ENCODE measurements around the gene AP1S2.

The AP1S2 gene

GRCh38 chrX:15841853-15842516, 12.6 kb downstream of the AP1S2 start:
- no peaks in the 10 kb centered on the region for H3K9me3 ChIP-seq (ENCODE audit: low read length)
- TF ChIP-seq EZH2 (IDR thresholded peaks at IDR 0.05; ENCODE audit: borderline replicate concordance, low read length) = no peak
- TF ChIP-seq CTCF (IDR thresholded peaks at IDR 0.05; ENCODE audit: low read length) = no peak
- no peak overlapping the region for H2AFZ ChIP-seq (ENCODE audit: low read length)
- H3K27me3 ChIP-seq (ENCODE audit: insufficient read depth, low read length) = no peaks in the 10 kb centered on the region
- no peak overlapping the region for H3K27ac ChIP-seq (ENCODE audit: low read depth, low read length, poor library complexity, severe bottlenecking)
- H3K9ac ChIP-seq (ENCODE audit: low read length) = no peak overlapping the region
- no peaks in the 10 kb centered on the region for H3K9me2 ChIP-seq (ENCODE audit: low read depth, low read length)
- H3K4me3 ChIP-seq (ENCODE audit: low read depth, low read length, poor library complexity, severe bottlenecking) = no peak overlapping the region
- no peaks in the 10 kb centered on the region for H3K4me1 ChIP-seq (ENCODE audit: insufficient read depth, low read length, severe bottlenecking)
- H3F3A ChIP-seq (ENCODE audit: insufficient read depth, low read length) = no peaks in the 10 kb centered on the region
- H3K4me2 ChIP-seq (ENCODE audit: low read length) = no peak overlapping the region
- H4K20me1 ChIP-seq (ENCODE audit: insufficient read depth, low read length) = no peaks in the 10 kb centered on the region
- H3K79me2 ChIP-seq (ENCODE audit: insufficient read depth, low read length) = no peaks in the 10 kb centered on the region
- H3K36me3 ChIP-seq (ENCODE audit: insufficient read depth, low read length) = peaks cover 50% of the 10 kb centered on the region

GRCh38 chrX:15838017-15838416, 16.6 kb downstream of the AP1S2 start:
- TF ChIP-seq EZH2 (IDR thresholded peaks at IDR 0.05; ENCODE audit: borderline replicate concordance, low read length) (no peak), CTCF (IDR thresholded peaks at IDR 0.05; ENCODE audit: low read length) (no peak)
- H3K9me2 ChIP-seq (ENCODE audit: low read depth, low read length) = no peaks in the 10 kb centered on the region
- no peak overlapping the region for H3K27ac ChIP-seq (ENCODE audit: low read depth, low read length, poor library complexity, severe bottlenecking)
- H2AFZ ChIP-seq (ENCODE audit: low read length) = no peak overlapping the region
- no peaks in the 10 kb centered on the region for H3K4me1 ChIP-seq (ENCODE audit: insufficient read depth, low read length, severe bottlenecking)
- no peaks in the 10 kb centered on the region for H3K79me2 ChIP-seq (ENCODE audit: insufficient read depth, low read length)
- H3K9ac ChIP-seq (ENCODE audit: low read length) = no peak overlapping the region
- H3K27me3 ChIP-seq (ENCODE audit: insufficient read depth, low read length) = no peaks in the 10 kb centered on the region
- peaks cover 32% of the 10 kb centered on the region for H3K36me3 ChIP-seq (ENCODE audit: insufficient read depth, low read length)
- H3K4me3 ChIP-seq (ENCODE audit: low read depth, low read length, poor library complexity, severe bottlenecking) = no peak overlapping the region
- no peaks in the 10 kb centered on the region for H4K20me1 ChIP-seq (ENCODE audit: insufficient read depth, low read length)
- H3K9me3 ChIP-seq (ENCODE audit: low read length) = no peaks in the 10 kb centered on the region
- no peaks in the 10 kb centered on the region for H3F3A ChIP-seq (ENCODE audit: insufficient read depth, low read length)
- no peak overlapping the region for H3K4me2 ChIP-seq (ENCODE audit: low read length)

GRCh38 chrX:15834827-15835595, 19.6 kb downstream of the AP1S2 start:
- H3K4me2 ChIP-seq (ENCODE audit: low read length) = no peak overlapping the region
- H3K9me3 ChIP-seq (ENCODE audit: low read length) = no peaks in the 10 kb centered on the region
- no peak for TF ChIP-seq EZH2 (IDR thresholded peaks at IDR 0.05; ENCODE audit: borderline replicate concordance, low read length)
- no peak for TF ChIP-seq CTCF (IDR thresholded peaks at IDR 0.05; ENCODE audit: low read length)
- H2AFZ ChIP-seq (ENCODE audit: low read length) = no peak overlapping the region
- peaks cover 5% of the 10 kb centered on the region; the same call in 1 of the 2 replicates for H3K36me3 ChIP-seq (ENCODE audit: insufficient read depth, low read length)
- H4K20me1 ChIP-seq (ENCODE audit: insufficient read depth, low read length) = no peaks in the 10 kb centered on the region
- no peaks in the 10 kb centered on the region for H3K4me1 ChIP-seq (ENCODE audit: insufficient read depth, low read length, severe bottlenecking)
- H3K4me3 ChIP-seq (ENCODE audit: low read depth, low read length, poor library complexity, severe bottlenecking) = no peak overlapping the region
- no peaks in the 10 kb centered on the region for H3F3A ChIP-seq (ENCODE audit: insufficient read depth, low read length)
- no peak overlapping the region for H3K9ac ChIP-seq (ENCODE audit: low read length)
- H3K27me3 ChIP-seq (ENCODE audit: insufficient read depth, low read length) = no peaks in the 10 kb centered on the region
- H3K27ac ChIP-seq (ENCODE audit: low read depth, low read length, poor library complexity, severe bottlenecking) = no peak overlapping the region
- H3K9me2 ChIP-seq (ENCODE audit: low read depth, low read length) = no peaks in the 10 kb centered on the region
- no peaks in the 10 kb centered on the region for H3K79me2 ChIP-seq (ENCODE audit: insufficient read depth, low read length)
